Right ventricle myocardium superior (tissue), 1 donor: ENCODE results near the gene ANKS3. TPM values are rescaled to one million over a fixed set of nuclear protein-coding genes. Genes with fewer than 3 reads are reported as not detected.

Source experiments
- ATAC-seq: fragments of 200-7000 bp; cut with Tn5 transposase; one replicate; pipeline ENCODE4 v1.9.1; 2020; ENCODE audit warnings: mild to moderate bottlenecking; ENCODE audit not compliant: poor library complexity
- DNase-seq: peaks from one replicate; pipeline ENCODE4 v3.0.0-alpha.2; 2020
- intact Hi-C: fragments of 100-400 bp; cut with DNase I; formaldehyde crosslinking; loops from one replicate; pipeline ENCODE4 v1.11.2; 2022
- total RNA-seq: library from RNA; stranded (reverse); fragmentation: NEBNext Ultra II Directional; extraction: Animal tissue kit (Norgen Biotek cat#: 25700); gene quantifications from one replicate; pipeline ENCODE4 v1.2.1, GENCODE V29; 2021
- donor health status: DM: no; HTN: yes; CAD: no; lungs with severe emphysema.

Gene ANKS3
- total RNA-seq, 1 donor from 2014 or later = 9.1 TPM

- intact Hi-C loops = no loop called here
- ATAC-seq (no peak), DNase-seq (no peak)
Observed at GRCh38 chr16:4690946-4691665, 43.0 kb downstream of the ANKS3 start.

- ATAC-seq = no peak
- peak; percentile 32 for DNase-seq
- intact Hi-C loops = no loop called here
Observed at GRCh38 chr16:4689864-4690704, 44.0 kb downstream of the ANKS3 start.

- intact Hi-C loops = no loop called here
- DNase-seq (no peak), ATAC-seq (no peak)
Observed at GRCh38 chr16:4689091-4689671, 44.9 kb downstream of the ANKS3 start.

GRCh38 chr16:4688674-4689045, 45.4 kb downstream of the ANKS3 start:
- ATAC-seq (no peak), DNase-seq (no peak)
- intact Hi-C loops = no loop called here

GRCh38 chr16:4687946-4688673, 46.0 kb downstream of the ANKS3 start:
- intact Hi-C loops = no loop called here
- ATAC-seq = peak; percentile 34
- DNase-seq = no peak

- intact Hi-C loops = no loop called here
- ATAC-seq (no peak), DNase-seq (no peak)
Observed at GRCh38 chr16:4687416-4687815, 46.7 kb downstream of the ANKS3 start.

GRCh38 chr16:4686497-4687210, 47.4 kb downstream of the ANKS3 start:
- no peak for ATAC-seq
- no peak for DNase-seq
- intact Hi-C loops = no loop called here

GRCh38 chr16:4685776-4686496, 48.1 kb downstream of the ANKS3 start:
- intact Hi-C loops = no loop called here
- no peak for ATAC-seq
- no peak for DNase-seq

- ATAC-seq (no peak), DNase-seq (no peak)
- intact Hi-C loops = no loop called here
Observed at GRCh38 chr16:4685292-4685691, 48.8 kb downstream of the ANKS3 start.

- DNase-seq (no peak), ATAC-seq (no peak)
- intact Hi-C loops = no loop called here
Observed at GRCh38 chr16:4684763-4685162, 49.3 kb downstream of the ANKS3 start.

- intact Hi-C loops = no loop called here
- no peak for DNase-seq
- no peak for ATAC-seq
Observed at GRCh38 chr16:4684058-4684715, 49.9 kb downstream of the ANKS3 start.

- no peak for ATAC-seq
- DNase-seq = no peak
- intact Hi-C loops = no loop called here
Observed at GRCh38 chr16:4683255-4684057, 50.6 kb downstream of the ANKS3 start.

GRCh38 chr16:4682616-4683254, 51.3 kb downstream of the ANKS3 start:
- DNase-seq (no peak), ATAC-seq (no peak)
- intact Hi-C loops = no loop called here

GRCh38 chr16:4682084-4682591, 51.9 kb downstream of the ANKS3 start:
- DNase-seq (no peak), ATAC-seq (no peak)
- intact Hi-C loops = no loop called here

- ATAC-seq (no peak), DNase-seq (no peak)
- intact Hi-C loops = no loop called here
Observed at GRCh38 chr16:4681471-4682083, 52.5 kb downstream of the ANKS3 start.
